ENCODE data around the gene KIAA0040. TPM values are rescaled to one million over a fixed set of nuclear protein-coding genes. Genes with fewer than 3 reads are reported as not detected.

The KIAA0040 gene
- polyA plus RNA-seq, 1 donor from 2014 or later: not detected

GRCh38 chr1:175200678-175201521, 8.3 kb upstream of the KIAA0040 start:
- no peaks in the 10 kb centered on the region for H3K9me3 ChIP-seq (ENCODE audit: low read length)
- TF ChIP-seq REST (IDR thresholded peaks at IDR 0.05; ENCODE audit: borderline replicate concordance) (no peak), TAF1 (IDR thresholded peaks at IDR 0.05; ENCODE audit: low read depth) (no peak), EP300 (conservative IDR thresholded peaks at IDR 0.05; ENCODE audit: poor library complexity, severe bottlenecking) (no peak), CTCF (IDR thresholded peaks at IDR 0.05; ENCODE audit: poor library complexity, severe bottlenecking) (no peak), SMC3 (conservative IDR thresholded peaks at IDR 0.05; ENCODE audit: poor library complexity) (no peak), POLR2AphosphoS5 (IDR thresholded peaks at IDR 0.05) (no peak), MXI1 (conservative IDR thresholded peaks at IDR 0.05; ENCODE audit: poor library complexity, severe bottlenecking) (no peak), EZH2 (IDR thresholded peaks at IDR 0.05; ENCODE audit: borderline replicate concordance, insufficient read depth, low read length, poor library complexity, severe bottlenecking) (no peak), RAD21 (conservative IDR thresholded peaks at IDR 0.05) (no peak)
- no peaks in the 10 kb centered on the region for H4K20me1 ChIP-seq (ENCODE audit: insufficient read depth)
- no peaks in the 10 kb centered on the region for H3K9me2 ChIP-seq (ENCODE audit: insufficient read depth, low read length)
- H3F3A ChIP-seq (ENCODE audit: insufficient read depth, low read length, poor library complexity, severe bottlenecking): no peaks in the 10 kb centered on the region
- H3K27me3 ChIP-seq (ENCODE audit: insufficient read depth, low read depth, low read length): no peaks in the 10 kb centered on the region
- no peaks in the 10 kb centered on the region for H3K36me3 ChIP-seq (ENCODE audit: insufficient read depth, low read length)
- no peak overlapping the region for H2AFZ ChIP-seq (ENCODE audit: low read depth, low read length)
- no peak overlapping the region for H3K4me3 ChIP-seq (ENCODE audit: low read length)
- H3K79me2 ChIP-seq (replicated peaks; ENCODE audit: insufficient read depth, low read length): no peaks in the 10 kb centered on the region
- no peak overlapping the region for H3K27ac ChIP-seq (ENCODE audit: low read length)
- H3K9ac ChIP-seq (ENCODE audit: low read length): no peak overlapping the region
- H3K4me2 ChIP-seq (ENCODE audit: low read length): no peak overlapping the region

- TF ChIP-seq RAD21 (conservative IDR thresholded peaks at IDR 0.05) (no peak), POLR2AphosphoS5 (IDR thresholded peaks at IDR 0.05) (no peak), MXI1 (conservative IDR thresholded peaks at IDR 0.05; ENCODE audit: poor library complexity, severe bottlenecking) (no peak), EZH2 (IDR thresholded peaks at IDR 0.05; ENCODE audit: borderline replicate concordance, insufficient read depth, low read length, poor library complexity, severe bottlenecking) (no peak), SMC3 (conservative IDR thresholded peaks at IDR 0.05; ENCODE audit: poor library complexity) (no peak), TAF1 (IDR thresholded peaks at IDR 0.05; ENCODE audit: low read depth) (no peak), REST (IDR thresholded peaks at IDR 0.05; ENCODE audit: borderline replicate concordance) (no peak), EP300 (conservative IDR thresholded peaks at IDR 0.05; ENCODE audit: poor library complexity, severe bottlenecking) (no peak), CTCF (IDR thresholded peaks at IDR 0.05; ENCODE audit: poor library complexity, severe bottlenecking) (no peak)
- H3K27ac ChIP-seq (ENCODE audit: low read length): no peak overlapping the region
- H3F3A ChIP-seq (ENCODE audit: insufficient read depth, low read length, poor library complexity, severe bottlenecking): no peaks in the 10 kb centered on the region
- H3K79me2 ChIP-seq (replicated peaks; ENCODE audit: insufficient read depth, low read length): no peaks in the 10 kb centered on the region
- no peaks in the 10 kb centered on the region for H4K20me1 ChIP-seq (ENCODE audit: insufficient read depth)
- H3K4me3 ChIP-seq (ENCODE audit: low read length): no peak overlapping the region
- no peaks in the 10 kb centered on the region for H3K36me3 ChIP-seq (ENCODE audit: insufficient read depth, low read length)
- peaks cover 13% of the 10 kb centered on the region for H3K27me3 ChIP-seq (ENCODE audit: insufficient read depth, low read depth, low read length)
- H3K9me2 ChIP-seq (ENCODE audit: insufficient read depth, low read length): no peaks in the 10 kb centered on the region
- H3K9me3 ChIP-seq (ENCODE audit: low read length): no peaks in the 10 kb centered on the region
- no peak overlapping the region for H3K9ac ChIP-seq (ENCODE audit: low read length)
- no peak overlapping the region for H2AFZ ChIP-seq (ENCODE audit: low read depth, low read length)
- no peak overlapping the region for H3K4me2 ChIP-seq (ENCODE audit: low read length)
These were observed 5.8 kb upstream of the KIAA0040 start for GRCh38 chr1:175198332-175198731.
